DMS79 treated with DMSO at 0.1 percent for 48 hours (cell line): ENCODE measurements around the gene SALL2.

Source experiments
- DNase-seq: peaks from one replicate; lab custom pipeline; 2025; lab: John Stamatoyannopoulos, UW

The SALL2 gene

GRCh38 chr14:21476925-21477681 is 49.0 kb downstream of the SALL2 start, which contains the start of the genes RAB2B and TOX4:
Gene RAB2B, minus strand, starts transcription at chr14:21476959. Its CDS starts 87 bp downstream, at chr14:21476872.
Gene TOX4, plus strand, starts transcription at chr14:21477195. Its CDS starts 84 bp downstream, at chr14:21477279.
- DNase-seq = peak; percentile 100

DNA sequence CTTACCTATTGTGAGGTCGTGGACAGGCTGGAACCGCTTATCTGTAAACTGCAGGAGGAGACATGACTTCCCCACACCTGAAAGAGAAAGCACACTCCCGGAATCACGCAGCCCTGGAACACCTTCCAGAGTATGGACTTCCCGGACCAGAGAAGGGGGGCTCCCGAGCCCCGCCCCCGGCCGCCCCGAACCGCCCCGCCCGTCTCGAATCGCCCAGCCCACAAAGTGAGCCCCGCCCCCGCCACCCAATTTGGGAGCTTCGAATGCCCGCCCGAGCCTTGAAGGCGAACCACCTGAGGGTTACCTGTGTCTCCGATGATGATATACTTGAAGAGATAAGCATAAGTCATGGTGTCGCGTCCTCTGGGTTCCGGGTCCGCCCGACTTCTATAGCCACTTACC is 49.6 kb downstream of the SALL2 start:
- peak; percentile 91 for DNase-seq

- no peak for DNase-seq
Measured at GRCh38 chr14:21475767-21476522, 50.2 kb downstream of the SALL2 start.
